8988T (cell line): ENCODE measurements around the gene MTA3.
"Not testable (repeated sequence)": the region's sequence is repeated elsewhere in the genome, so short reads cannot be mapped to it uniquely, and the experiment has no call there.

Source experiments
- DNase-seq: peaks from one replicate; pipeline ENCODE4 v3.0.0; 2011

MTA3 gene

GRCh38 chr2:42614838-42615237 is 46.4 kb downstream of the MTA3 start:
- DNase-seq = no peak

DNA sequence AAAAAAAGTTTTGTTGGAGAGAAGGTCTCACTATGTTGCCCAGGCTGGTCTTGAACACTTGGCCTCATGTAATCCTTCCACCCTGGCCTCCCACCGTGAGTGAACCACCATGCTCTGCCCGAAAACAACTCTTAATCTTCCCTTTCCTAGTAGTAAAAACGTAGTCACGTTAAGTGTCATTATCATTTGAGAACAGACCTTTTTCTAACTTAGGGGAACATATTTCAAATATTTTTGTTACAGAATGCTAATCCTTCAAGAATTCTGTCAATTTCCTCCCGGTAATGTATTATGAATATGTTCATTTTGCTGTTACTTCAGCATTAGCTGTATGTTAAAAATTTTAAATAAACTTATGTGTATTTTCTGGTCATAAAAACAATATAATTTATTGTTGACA is 49.7 kb downstream of the MTA3 start:
- no peak for DNase-seq

DNA sequence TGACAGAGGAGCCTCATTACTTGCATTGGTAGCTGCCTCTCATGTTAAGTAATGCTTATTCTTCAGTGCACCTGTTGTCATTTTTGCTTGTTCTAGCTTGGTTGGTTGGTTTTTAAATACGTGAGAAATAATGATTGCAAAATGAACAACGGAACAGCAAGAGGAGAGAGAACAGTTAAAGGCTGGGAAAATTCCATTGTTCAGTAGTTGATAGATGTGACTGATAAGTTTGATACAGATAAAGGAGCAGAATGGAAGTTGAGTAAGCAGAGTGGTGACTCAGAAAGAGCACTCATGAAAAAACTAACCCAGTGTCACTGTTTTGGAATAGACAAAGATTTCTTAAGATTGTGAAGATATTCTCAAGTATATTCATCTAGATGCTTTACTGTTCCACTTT is 50.5 kb downstream of the MTA3 start:
- DNase-seq = no peak

GRCh38 chr2:42621626-42622025 is 53.2 kb downstream of the MTA3 start:
- not testable (repeated sequence) for DNase-seq

GRCh38 chr2:42622943-42623676 is 54.7 kb downstream of the MTA3 start:
- DNase-seq = no peak

GRCh38 chr2:42624047-42624446 is 55.6 kb downstream of the MTA3 start:
- DNase-seq = no peak

GRCh38 chr2:42628024-42628423 is 59.6 kb downstream of the MTA3 start:
- DNase-seq = not testable (repeated sequence)

DNA sequence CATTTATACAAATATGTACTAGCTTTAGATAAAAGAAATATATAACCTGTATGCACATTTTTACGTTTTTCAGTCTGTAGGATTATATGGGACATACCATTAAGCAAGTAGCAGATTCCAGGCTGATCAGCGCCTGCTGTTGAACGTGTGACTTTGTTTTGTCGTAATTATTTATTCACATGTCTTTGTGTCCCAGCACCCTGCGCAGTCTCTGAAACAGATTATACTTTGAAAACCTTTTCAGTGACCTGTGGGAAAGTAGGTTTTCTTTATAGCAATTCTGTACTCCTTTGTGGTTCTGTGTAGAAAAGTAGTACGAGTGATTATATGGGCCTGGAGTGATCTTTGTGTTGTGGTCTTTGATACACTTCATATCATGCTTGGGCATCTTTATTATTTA is 68.5 kb downstream of the MTA3 start:
- DNase-seq = no peak

- DNase-seq = no peak
Measured at GRCh38 chr2:42638080-42638784, 69.8 kb downstream of the MTA3 start.

GRCh38 chr2:42639340-42640077 is 71.1 kb downstream of the MTA3 start:
- DNase-seq = no peak

GRCh38 chr2:42640261-42640660 is 71.8 kb downstream of the MTA3 start:
- no peak for DNase-seq

- DNase-seq = not testable (repeated sequence)
Measured at GRCh38 chr2:42642371-42642770, 73.9 kb downstream of the MTA3 start.

GRCh38 chr2:42645551-42645950 is 77.1 kb downstream of the MTA3 start:
- no peak for DNase-seq

GRCh38 chr2:42648796-42649195 is 80.4 kb downstream of the MTA3 start:
- no peak for DNase-seq

- DNase-seq = no peak
Measured at GRCh38 chr2:42651057-42651456, 82.6 kb downstream of the MTA3 start.

- no peak for DNase-seq
Measured at GRCh38 chr2:42652086-42652485, 83.7 kb downstream of the MTA3 start.

GRCh38 chr2:42653039-42653438 is 84.6 kb downstream of the MTA3 start:
- DNase-seq = no peak

DNA sequence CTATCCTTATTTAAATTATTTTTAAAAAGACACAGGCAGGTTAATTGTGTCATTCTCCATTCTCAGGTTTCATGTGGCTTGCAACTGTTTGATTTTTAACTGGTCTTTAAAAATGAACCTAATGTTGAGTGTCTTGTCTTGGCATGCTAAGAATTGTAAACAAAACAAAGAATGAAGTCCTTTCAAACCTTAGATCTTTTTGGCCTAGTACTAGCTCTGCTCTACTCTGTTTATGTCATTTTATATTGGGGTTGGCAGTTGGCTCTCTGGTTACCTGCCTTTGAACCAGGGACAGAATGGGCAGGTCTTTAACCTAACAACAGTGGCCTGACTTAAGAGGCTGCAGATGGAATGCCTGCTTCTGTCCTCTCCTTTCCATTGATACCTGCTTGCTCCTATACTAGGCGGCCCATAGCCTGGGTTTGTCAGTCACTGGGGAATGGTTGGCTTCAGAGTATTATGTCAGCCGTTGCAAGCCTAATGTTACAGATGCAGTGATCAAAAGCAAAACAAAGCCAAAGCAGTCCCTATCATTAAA is 85.5 kb downstream of the MTA3 start:
- DNase-seq = no peak

DNA sequence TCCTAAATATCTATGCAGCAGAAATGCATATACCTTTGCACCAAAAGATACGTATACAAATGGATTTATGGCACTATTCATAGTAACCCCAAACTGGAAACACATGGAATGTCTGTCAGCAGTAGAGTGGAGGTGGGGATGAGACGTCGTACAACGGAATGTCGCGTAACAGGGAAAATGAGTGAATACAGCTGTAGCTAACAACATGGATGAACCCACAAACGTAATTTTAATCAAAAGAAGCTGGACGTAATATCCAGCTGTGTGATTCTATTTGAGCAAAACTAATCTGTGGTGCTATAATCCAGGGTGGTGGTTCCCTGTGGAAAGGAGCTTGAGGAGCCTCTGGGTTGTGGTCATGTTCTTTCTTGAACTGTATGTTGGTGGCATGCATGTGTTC is 89.9 kb downstream of the MTA3 start:
- DNase-seq = no peak

- DNase-seq = no peak
Measured at GRCh38 chr2:42659609-42660008, 91.2 kb downstream of the MTA3 start.

- DNase-seq = peak; percentile 27
Measured at GRCh38 chr2:42663106-42663780, 94.8 kb downstream of the MTA3 start.

GRCh38 chr2:42663828-42664227 is 95.4 kb downstream of the MTA3 start:
- DNase-seq = no peak

- no peak for DNase-seq
Measured at GRCh38 chr2:42673989-42674579, 105.7 kb downstream of the MTA3 start.
